ENCODE results near the gene CNIH4. TPM values are rescaled to one million over a fixed set of nuclear protein-coding genes. Genes with fewer than 3 reads are reported as not detected.

Gene CNIH4
- polyA plus RNA-seq, 3 donors, result 33.4 to 106 (median 94.7) TPM

GRCh38 chr1:224406216-224406615 is 49.5 kb downstream of the CNIH4 start:
- Mint-ChIP-seq H3K27ac (peak overlapping the region in 1 of 7 donors; percentile 57), H3K9me3 (no peaks in the 10 kb centered on the region), H3K27me3 (ENCODE audit: low read depth in 3 of 3) (no peaks in the 10 kb centered on the region), H3K4me3 (no peak overlapping the region), H3K36me3 (peaks cover 70 to 87% of the 10 kb centered on the region in 2 donors), H3K4me1 (no peaks in the 10 kb centered on the region)
- Histone ChIP-seq H3K4me1 (ENCODE audit: control insufficient read depth in 1 of 2, insufficient read depth in 2 of 2, low read length in 2 of 2) (no peaks in the 10 kb centered on the region), H3K27ac (ENCODE audit: low read depth in 1 of 2, low read length in 2 of 2) (no peak overlapping the region), H3K4me2 (replicated peaks; ENCODE audit: extremely low read depth, low read length, poor library complexity, severe bottlenecking) (no peak overlapping the region), H4K20me1 (ENCODE audit: insufficient read depth, low read length) (peaks cover 90% of the 10 kb centered on the region), H3K27me3 (ENCODE audit: control insufficient read depth in 2 of 2, insufficient read depth in 2 of 2, low read length in 2 of 2) (no peaks in the 10 kb centered on the region), H2AFZ (ENCODE audit: insufficient read depth, low read depth, low read length, poor library complexity, severe bottlenecking) (no peak overlapping the region), H3K9ac (ENCODE audit: insufficient read depth, low read length, poor library complexity, severe bottlenecking) (no peak overlapping the region), H3K79me2 (ENCODE audit: insufficient read depth, low read length) (peaks cover 15% of the 10 kb centered on the region), H3K4me3 (replicated peaks in 1 of 3; ENCODE audit: low read depth in 2 of 3, low read length in 3 of 3) (no peak overlapping the region), H3K36me3 (replicated peaks in 1 of 2; ENCODE audit: control insufficient read depth in 1 of 2, insufficient read depth in 2 of 2, low read length in 2 of 2) (peaks cover 88 to 96% of the 10 kb centered on the region in 2 donors), H3K9me3 (replicated peaks in 1 of 2; ENCODE audit: control insufficient read depth in 1 of 2, insufficient read depth in 1 of 2, low read length in 2 of 2) (no peaks in the 10 kb centered on the region)
- TF ChIP-seq CTCF (IDR thresholded peaks at IDR 0.05), result no peak
- no peak for DNase-seq
- intact Hi-C loops (cut with micrococcal nuclease), result no loop called here

- Histone ChIP-seq H3K4me2 (replicated peaks; ENCODE audit: extremely low read depth, low read length, poor library complexity, severe bottlenecking) (no peak overlapping the region), H3K9ac (ENCODE audit: insufficient read depth, low read length, poor library complexity, severe bottlenecking) (no peak overlapping the region), H3K36me3 (replicated peaks in 1 of 2; ENCODE audit: control insufficient read depth in 1 of 2, insufficient read depth in 2 of 2, low read length in 2 of 2) (peaks cover 90 to 96% of the 10 kb centered on the region in 2 donors), H3K9me3 (replicated peaks in 1 of 2; ENCODE audit: control insufficient read depth in 1 of 2, insufficient read depth in 1 of 2, low read length in 2 of 2) (no peaks in the 10 kb centered on the region), H3K27ac (ENCODE audit: low read depth in 1 of 2, low read length in 2 of 2) (no peak overlapping the region), H2AFZ (ENCODE audit: insufficient read depth, low read depth, low read length, poor library complexity, severe bottlenecking) (no peak overlapping the region), H3K4me3 (replicated peaks in 1 of 3; ENCODE audit: low read depth in 2 of 3, low read length in 3 of 3) (no peak overlapping the region), H3K79me2 (ENCODE audit: insufficient read depth, low read length) (peaks cover 15% of the 10 kb centered on the region), H3K4me1 (ENCODE audit: control insufficient read depth in 1 of 2, insufficient read depth in 2 of 2, low read length in 2 of 2) (no peaks in the 10 kb centered on the region), H4K20me1 (ENCODE audit: insufficient read depth, low read length) (peaks cover 92% of the 10 kb centered on the region), H3K27me3 (ENCODE audit: control insufficient read depth in 2 of 2, insufficient read depth in 2 of 2, low read length in 2 of 2) (no peaks in the 10 kb centered on the region)
- Mint-ChIP-seq H3K9me3 (no peaks in the 10 kb centered on the region), H3K36me3 (peaks cover 71 to 89% of the 10 kb centered on the region in 2 donors), H3K27ac (peak overlapping the region in 1 of 7 donors; percentile 4), H3K4me3 (no peak overlapping the region), H3K27me3 (ENCODE audit: low read depth in 3 of 3) (no peaks in the 10 kb centered on the region), H3K4me1 (no peaks in the 10 kb centered on the region)
- intact Hi-C loops (cut with micrococcal nuclease), result no loop called here
- no peak for DNase-seq
- no peak for TF ChIP-seq CTCF (IDR thresholded peaks at IDR 0.05)
- 100% methylated on average over 1 of the region's 7 CpGs for WGBS (ENCODE audit: insufficient coverage)
Observed at GRCh38 chr1:224407571-224408293, 51.1 kb downstream of the CNIH4 start.

Data from CD14-positive monocyte (primary cell).